Duodenal mucosa (tissue), 2 donors: ENCODE results near the gene VPS29.

Experiments used
- H3K27ac ChIP-seq: one replicate; pipeline ENCODE4 v1.7.0; 2013; ENCODE audit warnings: low read depth, low read length
- H3K27me3 ChIP-seq, 2 donors: one replicate each; pipeline ENCODE4 v1.7.0; 2013; ENCODE audit warnings: low read length in 2 of 2, control low read depth in 1 of 2; ENCODE audit not compliant: insufficient read depth in 2 of 2, control insufficient read depth in 1 of 2
- H3K36me3 ChIP-seq, 2 donors: one replicate each; pipeline ENCODE4 v1.7.0; 2013; ENCODE audit warnings: low read length in 2 of 2, control low read depth in 1 of 2; ENCODE audit not compliant: insufficient read depth in 2 of 2, control insufficient read depth in 1 of 2
- H3K4me1 ChIP-seq, 2 donors: one replicate each; pipeline ENCODE4 v1.7.0; 2013; ENCODE audit warnings: low read length in 2 of 2, control low read depth in 1 of 2; ENCODE audit not compliant: insufficient read depth in 2 of 2, control insufficient read depth in 1 of 2
- H3K4me3 ChIP-seq, 2 donors: one replicate each; pipeline ENCODE4 v1.7.0; 2013; ENCODE audit warnings: low read length in 2 of 2, low read depth in 1 of 2
- H3K9ac ChIP-seq, 2 donors: one replicate each; pipeline ENCODE4 v1.7.0; 2013; ENCODE audit warnings: low read length in 2 of 2, low read depth in 1 of 2
- H3K9me3 ChIP-seq, 2 donors: one replicate each; pipeline ENCODE4 v1.7.0; 2013; ENCODE audit warnings: low read length in 2 of 2, control low read depth in 1 of 2; ENCODE audit not compliant: control insufficient read depth in 1 of 2

VPS29 gene

DNA sequence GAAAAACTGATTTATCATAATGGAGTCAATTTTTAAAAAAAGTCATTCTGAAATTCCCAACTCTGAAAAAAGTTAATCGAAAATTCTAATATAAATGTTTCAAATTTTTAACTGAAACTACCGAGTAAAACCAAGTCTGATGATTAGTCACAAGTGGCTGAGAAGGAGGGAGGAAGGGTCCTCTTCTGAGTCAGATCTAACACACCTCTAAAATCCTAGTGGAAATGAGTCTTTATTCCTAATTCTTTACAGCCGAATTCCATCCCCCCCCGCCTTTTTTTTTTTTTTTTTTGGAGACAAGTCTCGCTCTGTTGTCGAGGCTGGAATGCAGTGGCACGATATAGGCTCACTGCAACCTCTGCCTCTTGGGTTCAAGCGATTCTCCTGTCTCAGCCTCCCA is 38.1 kb upstream of the VPS29 start:
- Histone ChIP-seq H3K4me3 (no peak overlapping the region), H3K9me3 (no peaks in the 10 kb centered on the region), H3K4me1 (peaks cover 24 to 41% of the 10 kb centered on the region in 2 donors), H3K27me3 (no peaks in the 10 kb centered on the region), H3K36me3 (peaks cover 22 to 33% of the 10 kb centered on the region in 2 donors), H3K27ac (no peak overlapping the region), H3K9ac (no peak overlapping the region)

DNA sequence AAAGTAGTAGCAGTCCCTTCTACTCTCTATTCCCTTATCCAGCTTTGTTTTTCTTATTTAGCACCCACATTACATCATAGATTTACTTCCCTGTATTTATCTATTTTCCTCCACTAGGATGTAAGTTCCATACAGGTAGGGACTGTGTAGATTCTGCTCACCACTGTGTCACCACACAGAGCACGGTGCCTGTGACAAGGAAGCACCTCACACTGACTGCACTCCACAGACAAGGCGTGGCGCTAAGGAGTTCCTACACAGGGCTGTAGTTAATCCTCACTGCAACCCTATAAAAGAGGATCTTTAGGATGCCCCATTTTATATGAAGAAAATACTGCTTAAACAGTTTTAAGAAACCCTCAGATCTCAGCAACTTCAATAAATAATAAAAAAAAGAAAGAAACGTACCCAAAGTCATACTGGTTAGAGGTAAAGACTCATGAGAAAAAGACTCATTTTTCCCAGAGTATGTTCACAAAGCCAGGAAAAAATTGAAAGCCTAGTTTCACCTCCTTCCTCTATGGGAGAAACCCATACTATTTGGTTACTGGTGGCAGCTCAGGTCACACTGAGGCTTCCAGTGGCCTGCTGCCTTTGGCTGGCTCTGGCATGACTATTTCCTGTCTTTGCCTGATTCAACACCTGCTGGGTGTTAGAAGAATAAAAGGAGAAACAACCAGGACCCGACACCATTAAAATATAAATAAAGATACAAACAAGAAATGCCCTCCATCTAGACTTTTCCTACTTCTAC is 37.1 kb upstream of the VPS29 start:
- no peak overlapping the region for H3K9ac ChIP-seq
- no peak overlapping the region for H3K27ac ChIP-seq
- peaks cover 22 to 33% of the 10 kb centered on the region in 2 donors for H3K36me3 ChIP-seq
- no peak overlapping the region for H3K4me3 ChIP-seq
- H3K9me3 ChIP-seq, result no peaks in the 10 kb centered on the region
- peaks cover 22 to 41% of the 10 kb centered on the region in 2 donors for H3K4me1 ChIP-seq
- no peaks in the 10 kb centered on the region for H3K27me3 ChIP-seq

DNA sequence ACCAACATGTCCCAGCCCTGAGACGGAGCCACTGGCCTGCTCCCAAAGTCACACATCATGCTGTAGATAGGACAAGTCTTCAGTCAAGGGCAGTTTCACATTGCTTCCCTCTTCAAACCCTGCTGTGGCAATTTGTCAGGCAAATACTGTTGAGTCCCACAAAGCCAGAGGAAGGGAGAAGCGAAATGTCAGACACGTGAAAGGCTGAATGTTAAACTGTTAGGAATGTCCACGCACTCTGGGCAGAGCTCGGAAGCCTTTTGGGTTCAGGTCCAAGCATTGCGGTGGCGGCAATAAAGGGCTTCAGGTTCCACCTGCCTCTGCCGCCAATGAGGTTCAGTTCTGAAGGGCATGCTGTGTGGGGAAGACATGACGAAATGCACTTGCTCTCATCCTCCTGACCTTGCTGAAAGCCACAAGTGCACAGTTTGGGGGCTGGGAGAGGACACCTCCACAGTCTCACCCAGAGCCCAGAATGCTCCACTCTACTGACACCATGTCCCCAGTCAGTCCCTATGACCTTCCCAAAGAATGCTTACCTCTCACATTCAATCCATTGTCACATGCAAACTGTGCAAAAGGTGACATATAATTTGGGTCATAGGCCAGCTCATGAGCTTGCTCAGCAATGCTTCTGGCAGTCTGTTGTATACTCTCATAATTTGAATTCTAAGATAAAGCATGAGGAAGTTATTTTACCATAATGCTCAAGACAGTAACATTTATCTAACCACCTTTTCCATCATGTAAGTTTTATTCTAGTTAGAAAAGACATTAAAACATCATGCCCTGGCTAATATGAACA is 35.9 kb upstream of the VPS29 start:
- Histone ChIP-seq H3K4me3 (no peak overlapping the region), H3K9ac (no peak overlapping the region), H3K9me3 (no peaks in the 10 kb centered on the region), H3K27me3 (no peaks in the 10 kb centered on the region), H3K4me1 (peaks cover 11 to 36% of the 10 kb centered on the region in 2 donors), H3K27ac (peak overlapping the region; percentile 16), H3K36me3 (peaks cover 22 to 34% of the 10 kb centered on the region in 2 donors)

DNA sequence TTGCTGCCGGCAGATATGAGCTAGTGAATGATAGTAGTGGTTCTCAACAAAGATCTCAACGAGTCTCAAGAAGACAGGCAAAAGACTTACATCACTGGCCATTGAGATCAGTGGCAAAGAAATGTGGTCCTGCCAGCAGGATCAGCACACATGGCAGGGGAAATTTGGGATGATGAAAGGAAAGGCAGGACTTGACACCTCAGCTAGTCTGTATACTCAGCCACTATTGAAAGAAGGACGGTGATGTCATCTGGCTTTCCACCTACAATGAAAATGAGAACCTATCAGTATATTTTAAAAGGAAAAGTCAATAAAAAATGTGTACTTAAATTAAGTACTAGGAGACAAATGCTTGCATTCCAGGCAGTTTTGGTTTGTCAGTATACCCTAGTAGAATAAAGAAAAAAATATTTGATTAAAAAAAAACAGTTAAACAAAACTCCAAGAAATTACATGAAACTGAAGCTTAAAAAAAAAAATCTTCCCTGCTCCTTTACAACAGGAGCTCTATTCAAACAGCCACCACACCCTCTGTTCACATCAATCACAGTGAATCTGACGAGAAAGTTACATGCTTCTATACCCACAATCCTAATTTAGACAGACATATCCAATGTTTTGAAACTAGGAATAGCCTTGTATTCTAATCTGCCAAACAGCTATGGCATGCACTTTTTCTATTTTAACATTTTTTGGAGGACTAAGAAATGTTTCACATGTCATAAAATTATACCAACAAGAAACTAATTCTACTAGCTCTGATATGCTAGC is 35.1 kb upstream of the VPS29 start:
- Histone ChIP-seq H3K4me3 (no peak overlapping the region), H3K36me3 (peaks cover 24 to 39% of the 10 kb centered on the region in 2 donors), H3K27me3 (no peaks in the 10 kb centered on the region), H3K9ac (no peak overlapping the region), H3K9me3 (no peaks in the 10 kb centered on the region), H3K27ac (peak overlapping the region; percentile 15), H3K4me1 (peaks cover 12 to 40% of the 10 kb centered on the region in 2 donors)

DNA sequence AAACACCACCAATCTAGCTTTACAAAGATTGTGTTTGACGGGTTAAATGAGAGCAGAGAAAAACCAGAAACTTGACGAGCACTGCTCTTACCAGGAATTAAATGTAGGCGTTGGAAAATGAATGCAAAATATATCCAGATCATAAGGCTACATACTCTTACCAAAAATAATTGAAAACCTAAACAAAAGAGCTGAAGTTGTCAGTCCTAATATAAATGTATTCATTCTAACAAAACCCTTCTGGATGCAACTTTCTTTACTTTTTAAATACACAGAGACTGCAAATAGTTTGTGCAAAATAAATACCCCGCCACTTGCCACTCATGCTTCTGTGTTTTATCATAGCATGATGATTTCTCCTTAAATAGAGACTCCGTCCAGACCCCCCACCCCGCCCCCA is 32.9 kb upstream of the VPS29 start:
- Histone ChIP-seq H3K9ac (no peak overlapping the region), H3K27ac (no peak overlapping the region), H3K4me1 (peaks cover 14 to 49% of the 10 kb centered on the region in 2 donors), H3K9me3 (no peaks in the 10 kb centered on the region), H3K36me3 (peaks cover 24 to 44% of the 10 kb centered on the region in 2 donors), H3K4me3 (no peak overlapping the region), H3K27me3 (no peaks in the 10 kb centered on the region)

DNA sequence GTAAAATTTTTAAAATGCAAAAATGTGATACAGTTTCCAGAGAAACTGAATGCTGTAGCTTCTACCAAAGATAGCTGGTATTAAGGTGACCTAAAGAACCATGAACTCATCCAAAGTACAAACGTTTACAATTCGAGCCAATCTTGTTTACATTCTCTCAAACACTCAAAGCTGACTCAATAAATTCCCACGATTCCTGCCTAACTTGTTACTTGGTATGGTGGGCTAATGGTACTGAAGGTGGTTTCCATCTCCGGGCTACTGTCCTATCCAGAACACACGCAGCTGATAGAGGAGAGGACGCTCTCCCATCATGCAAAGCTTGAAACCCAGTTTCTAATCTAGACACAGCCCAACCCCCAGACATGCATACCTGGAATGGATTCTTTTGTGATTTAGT is 31.7 kb upstream of the VPS29 start:
- Histone ChIP-seq H3K9ac (no peak overlapping the region), H3K4me1 (peaks cover 10 to 38% of the 10 kb centered on the region in 2 donors), H3K27ac (no peak overlapping the region), H3K36me3 (peaks cover 19 to 42% of the 10 kb centered on the region in 2 donors), H3K9me3 (no peaks in the 10 kb centered on the region), H3K4me3 (no peak overlapping the region), H3K27me3 (no peaks in the 10 kb centered on the region)

DNA sequence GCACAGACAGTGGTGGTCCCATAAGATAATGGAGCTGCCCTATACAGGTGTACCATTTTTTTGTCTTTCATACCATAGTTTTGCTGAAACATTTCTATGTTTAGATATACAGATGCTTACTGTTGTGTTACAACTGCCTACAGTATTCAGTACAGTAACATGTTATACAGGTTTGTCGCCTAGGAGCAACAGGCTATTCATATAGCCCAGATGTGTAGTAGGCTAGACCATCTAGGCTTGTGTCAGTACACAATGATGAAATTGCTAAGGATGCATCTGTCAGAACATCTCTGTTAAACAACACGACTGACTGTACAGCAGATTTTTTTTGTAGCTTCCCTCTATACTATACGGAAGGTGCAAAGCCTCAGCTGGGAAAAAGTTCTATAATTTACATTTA is 30.7 kb upstream of the VPS29 start:
- H3K4me3 ChIP-seq, result no peak overlapping the region
- no peak overlapping the region for H3K27ac ChIP-seq
- no peaks in the 10 kb centered on the region for H3K27me3 ChIP-seq
- H3K4me1 ChIP-seq, result peaks cover 4 to 28% of the 10 kb centered on the region in 2 donors
- H3K9ac ChIP-seq, result no peak overlapping the region
- no peaks in the 10 kb centered on the region for H3K9me3 ChIP-seq
- peaks cover 13 to 33% of the 10 kb centered on the region in 2 donors for H3K36me3 ChIP-seq

DNA sequence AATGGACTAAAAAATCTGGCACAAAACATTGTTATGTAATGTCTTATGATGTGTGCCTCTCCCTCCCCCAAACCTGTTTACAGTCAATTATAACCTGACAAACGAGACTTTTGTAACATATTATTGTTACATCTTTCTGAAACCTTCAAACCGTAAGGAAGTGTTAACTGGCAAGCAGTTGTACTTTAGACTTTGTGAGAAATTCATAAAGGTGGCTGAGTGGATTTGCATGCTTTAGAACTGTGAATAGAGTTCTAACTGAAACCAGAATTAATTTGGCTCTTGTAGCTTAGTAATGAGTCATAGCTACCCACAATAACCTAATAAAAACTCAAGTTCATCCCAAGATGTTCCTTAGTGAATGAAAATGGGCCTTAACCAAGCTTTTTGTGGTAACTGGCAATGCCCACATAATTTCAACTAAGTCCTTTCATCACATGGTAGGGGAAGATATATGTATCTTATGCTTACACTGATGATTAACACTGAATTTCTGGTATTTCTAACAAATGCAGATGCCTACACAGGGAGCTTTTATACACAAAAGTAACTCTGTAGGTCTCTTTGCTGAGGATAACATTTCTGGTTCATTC is 29.9 kb upstream of the VPS29 start:
- H3K27ac ChIP-seq, result no peak overlapping the region
- H3K36me3 ChIP-seq, result peaks cover 10 to 28% of the 10 kb centered on the region in 2 donors
- H3K9me3 ChIP-seq, result no peaks in the 10 kb centered on the region
- H3K9ac ChIP-seq, result no peak overlapping the region
- no peaks in the 10 kb centered on the region for H3K27me3 ChIP-seq
- H3K4me1 ChIP-seq, result peaks cover 4 to 24% of the 10 kb centered on the region in 2 donors
- peak overlapping the region in 1 of 2 donors; percentile 37 for H3K4me3 ChIP-seq

DNA sequence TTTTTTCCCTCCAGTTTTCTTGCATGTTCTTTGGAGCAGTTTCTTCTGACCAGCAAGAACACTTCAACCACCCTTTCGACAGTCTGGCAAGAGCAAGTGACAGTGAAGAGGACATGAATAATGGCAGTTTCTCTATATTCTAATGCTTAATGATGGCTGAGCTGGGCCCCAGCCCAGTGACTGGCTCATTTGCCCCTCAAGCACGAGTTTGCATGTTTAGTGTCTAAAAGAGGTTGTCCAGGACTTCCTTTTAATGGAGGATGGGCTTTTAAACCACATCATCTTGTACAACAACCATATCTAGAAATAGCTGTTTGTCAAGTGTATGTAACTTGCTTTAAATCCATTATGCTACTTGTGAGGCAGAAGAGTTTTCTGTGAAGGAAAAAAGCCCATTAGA is 28.6 kb upstream of the VPS29 start:
- Histone ChIP-seq H3K36me3 (peaks cover 2 to 17% of the 10 kb centered on the region in 2 donors), H3K4me1 (peaks cover 4 to 24% of the 10 kb centered on the region in 2 donors), H3K9me3 (no peaks in the 10 kb centered on the region), H3K27me3 (no peaks in the 10 kb centered on the region), H3K4me3 (no peak overlapping the region), H3K27ac (no peak overlapping the region), H3K9ac (no peak overlapping the region)
